Spleen (tissue), 11 donors: ENCODE measurements around the gene LMF1. TPM values are rescaled to one million over a fixed set of nuclear protein-coding genes. Genes with fewer than 3 reads are reported as not detected.

Experiments
- DNase-seq: peaks from one replicate; pipeline ENCODE4 v3.0.0-alpha.2; 2020
- H3K27ac ChIP-seq, 8 donors: fragments of 200-600 bp; sonication (generic) in 7 of 8; 1 replicate in 4 of 8; 2 replicates in 4 of 8; pipeline versions ENCODE4 v1.5.0 to v1.8.0; 2016 to 2021; ENCODE audit warnings: inconsistent platforms in 4 of 8, mild to moderate bottlenecking in 4 of 8, moderate library complexity in 1 of 8
- H3K27me3 ChIP-seq, 7 donors: fragments of 200-600 bp; sonication (generic) in 6 of 7; replicated peaks in 1 of 7; 1 replicate in 4 of 7; 2 replicates in 3 of 7; pipeline versions ENCODE4 v1.5.0 to v1.8.0; 2016 to 2021; ENCODE audit warnings: inconsistent platforms in 3 of 7, mild to moderate bottlenecking in 1 of 7
- H3K36me3 ChIP-seq, 6 donors: fragments of 200-600 bp; sonication (generic) in 5 of 6; 1 replicate in 4 of 6; 2 replicates in 2 of 6; pipeline versions ENCODE4 v1.5.0 to v1.8.0; 2016 to 2021; ENCODE audit warnings: inconsistent platforms in 2 of 6
- H3K4me1 ChIP-seq, 6 donors: fragments of 200-600 bp; sonication (generic) in 5 of 6; 1 replicate in 3 of 6; 2 replicates in 3 of 6; pipeline versions ENCODE4 v1.5.0 to v1.8.0; 2016 to 2021; ENCODE audit warnings: inconsistent platforms in 3 of 6
- H3K4me3 ChIP-seq, 8 donors: fragments of 200-600 bp; sonication (generic) in 7 of 8; 1 replicate in 4 of 8; 2 replicates in 4 of 8; pipeline versions ENCODE4 v1.5.0 to v1.8.0; 2016 to 2021; ENCODE audit warnings: inconsistent platforms in 4 of 8, mild to moderate bottlenecking in 4 of 8, moderate library complexity in 2 of 8
- H3K9me3 ChIP-seq, 8 donors: fragments of 200-600 bp; sonication (generic) in 7 of 8; 1 replicate in 4 of 8; 2 replicates in 4 of 8; pipeline versions ENCODE4 v1.5.0 to v1.8.0; 2016 to 2021; ENCODE audit warnings: inconsistent platforms in 4 of 8
- CTCF ChIP-seq, 11 experiments: fragments of 200-600 bp in 7 of 11; fragments of 450-650 bp in 4 of 11; sonication (generic) in 4 of 11; IDR thresholded peaks in 8 of 11; conservative IDR thresholded peaks in 3 of 11; 1 replicate in 7 of 11; 2 replicates in 4 of 11; pipeline versions ENCODE4 v1.4.0 to v1.8.0; 2016 to 2021; ENCODE audit warnings: antibody characterized with exemption in 11 of 11, inconsistent platforms in 4 of 11, mild to moderate bottlenecking in 1 of 11
- POLR2A ChIP-seq, 3 donors: fragments of 450-650 bp; IDR thresholded peaks; one replicate each; pipeline ENCODE4 v1.5.1; 2017; ENCODE audit warnings: antibody characterized with exemption in 3 of 3, mild to moderate bottlenecking in 1 of 3
- POLR2AphosphoS5 ChIP-seq, 3 donors: sonication (generic); formaldehyde crosslinking; IDR thresholded peaks; one replicate each; pipeline ENCODE4 v1.5.1; 2017; ENCODE audit warnings: antibody characterized with exemption in 3 of 3
- WGBS, 5 donors: extraction: QIAGEN DNeasy Blood & Tissue Kit in 3 of 5; methylation state at CpG; one replicate each; pipeline versions ENCODE4 v1.1.5 to v1.1.7; 2013 to 2018; 5-methylcytosine and 5-hydroxymethylcytosine counted together
- intact Hi-C: fragments of 100-400 bp; cut with DNase I; formaldehyde crosslinking; loops from one replicate; pipeline ENCODE4 v1.15.0; 2023; ENCODE audit warnings: low total_unique reads
- polyA plus RNA-seq, 3 donors: library from polyadenylated mRNA; stranded (reverse); fragments of 200-250 nt; gene quantifications; one replicate each; pipeline ENCODE4 v1.2.1, GENCODE V29; 2013
- total RNA-seq, 7 donors: library from RNA; depleted of rRNA in 3 of 7; stranded (reverse); fragments of >200 nt in 3 of 7; fragmentation: NEBNext Ultra II Directional in 4 of 7; extraction: Animal tissue kit (Norgen Biotek cat#: 25700) in 4 of 7; gene quantifications; one replicate each; pipeline versions ENCODE4 v1.1.0 to v1.2.1, GENCODE V29; 2016 to 2021
- donor health status: healthy with polysubstance abuse.
- donor health status: DM: no; HTN: no; CAD: no; lungs with moderate emphysema.
- donor health status: DM: no; HTN: no; CAD: no.
- donor health status: Bipolar disorder and iron deficiency.
- donor health status: healthy.
- donor health status: DM: no; HTN: no; CAD: no.
- donor health status: DM: yes; HTN: yes; CAD: no.

The LMF1 gene
- total and polyA plus RNA-seq, 10 donors: 10.4 to 57.6 (median 32.5) TPM

DNA sequence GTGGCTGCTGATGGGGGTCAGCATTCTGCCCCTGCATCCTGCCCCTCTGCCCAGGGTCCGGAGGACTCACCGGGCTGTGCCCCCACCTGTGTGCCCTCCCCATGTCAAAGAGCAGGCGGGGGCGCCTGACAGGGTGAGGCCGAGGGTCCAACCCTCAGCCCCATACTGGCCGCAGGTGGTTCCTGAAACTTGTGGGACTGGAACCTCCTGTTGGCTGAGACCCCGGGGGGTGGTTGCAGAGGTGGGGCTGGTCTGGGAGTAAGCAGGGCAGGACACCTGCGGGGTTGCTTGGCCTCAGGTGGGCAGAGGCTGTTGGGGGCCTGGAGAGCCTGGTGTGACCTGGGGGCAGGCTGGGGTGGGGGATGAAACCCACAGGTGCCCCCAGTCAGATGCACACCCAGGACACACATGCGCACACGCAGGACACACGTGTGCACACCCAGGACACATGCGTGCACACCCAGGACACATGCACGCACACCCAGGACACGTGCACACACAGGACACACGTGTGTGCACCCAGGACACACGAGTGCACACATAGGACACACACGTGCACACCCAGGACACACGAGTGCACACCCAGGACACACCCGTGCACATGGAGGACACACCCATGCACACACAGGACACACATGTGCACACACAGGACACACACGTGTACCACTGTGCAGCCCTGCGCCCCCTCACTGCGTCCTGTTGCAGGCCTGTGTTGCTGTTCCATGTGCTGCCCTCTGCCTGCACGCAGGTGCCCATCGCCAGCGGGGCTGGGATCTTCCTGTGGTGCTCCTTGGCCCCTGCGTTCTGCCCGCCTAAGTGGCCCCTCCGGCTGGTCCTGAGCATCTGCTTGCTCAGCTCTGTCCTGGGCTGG lies 42.2 kb upstream of the LMF1 start:
- H3K36me3 ChIP-seq: no peaks in the 10 kb centered on the region
- no peaks in the 10 kb centered on the region for H3K9me3 ChIP-seq
- H3K4me3 ChIP-seq: no peak overlapping the region
- DNase-seq: no peak
- no peak overlapping the region for H3K27ac ChIP-seq
- TF ChIP-seq CTCF (IDR thresholded peaks at IDR 0.05 in 8 of 11, conservative IDR thresholded peaks at IDR 0.05 in 3 of 11) (no peak), POLR2A (IDR thresholded peaks at IDR 0.05) (no peak), POLR2AphosphoS5 (IDR thresholded peaks at IDR 0.05) (no peak)
- H3K4me1 ChIP-seq: no peaks in the 10 kb centered on the region
- 76 to 89% (median 88%) methylated on average over 10 to 28 of the region's 28 CpGs for WGBS, 5 donors
- H3K27me3 ChIP-seq: peaks cover 0 to 42% (median 12%) of the 10 kb centered on the region in 7 donors
- intact Hi-C loops: no loop called here

DNA sequence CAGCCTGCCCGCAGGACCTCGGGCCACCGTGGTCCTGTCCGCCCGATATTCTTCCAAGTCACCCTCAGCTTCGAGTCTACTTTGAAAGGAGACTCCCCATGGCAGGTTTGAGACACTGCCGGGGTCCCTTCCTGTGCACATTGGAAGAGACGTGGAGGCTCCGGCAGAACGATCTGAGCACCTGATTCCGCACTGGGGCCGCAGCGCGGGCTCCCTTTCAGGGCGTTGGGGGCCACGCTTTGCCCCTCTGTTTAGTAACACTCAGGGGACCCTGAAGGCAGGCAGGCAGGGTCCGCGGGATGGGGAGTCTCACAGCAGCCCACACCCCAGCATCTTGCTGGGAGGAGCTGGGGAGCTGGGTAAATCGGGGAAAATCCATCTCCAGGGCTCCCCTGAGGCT lies 41.4 kb upstream of the LMF1 start:
- Histone ChIP-seq H3K9me3 (no peaks in the 10 kb centered on the region), H3K4me1 (no peaks in the 10 kb centered on the region), H3K27ac (no peak overlapping the region), H3K27me3 (peaks cover 0 to 50% (median 12%) of the 10 kb centered on the region in 7 donors), H3K4me3 (no peak overlapping the region), H3K36me3 (no peaks in the 10 kb centered on the region)
- WGBS, 5 donors: 82 to 93% (median 89%) methylated on average over 19 of the region's 19 CpGs
- no peak for DNase-seq
- intact Hi-C loops: no loop called here
- TF ChIP-seq POLR2AphosphoS5 (IDR thresholded peaks at IDR 0.05) (no peak), CTCF (IDR thresholded peaks at IDR 0.05 in 8 of 11, conservative IDR thresholded peaks at IDR 0.05 in 3 of 11) (no peak), POLR2A (IDR thresholded peaks at IDR 0.05) (no peak)

DNA sequence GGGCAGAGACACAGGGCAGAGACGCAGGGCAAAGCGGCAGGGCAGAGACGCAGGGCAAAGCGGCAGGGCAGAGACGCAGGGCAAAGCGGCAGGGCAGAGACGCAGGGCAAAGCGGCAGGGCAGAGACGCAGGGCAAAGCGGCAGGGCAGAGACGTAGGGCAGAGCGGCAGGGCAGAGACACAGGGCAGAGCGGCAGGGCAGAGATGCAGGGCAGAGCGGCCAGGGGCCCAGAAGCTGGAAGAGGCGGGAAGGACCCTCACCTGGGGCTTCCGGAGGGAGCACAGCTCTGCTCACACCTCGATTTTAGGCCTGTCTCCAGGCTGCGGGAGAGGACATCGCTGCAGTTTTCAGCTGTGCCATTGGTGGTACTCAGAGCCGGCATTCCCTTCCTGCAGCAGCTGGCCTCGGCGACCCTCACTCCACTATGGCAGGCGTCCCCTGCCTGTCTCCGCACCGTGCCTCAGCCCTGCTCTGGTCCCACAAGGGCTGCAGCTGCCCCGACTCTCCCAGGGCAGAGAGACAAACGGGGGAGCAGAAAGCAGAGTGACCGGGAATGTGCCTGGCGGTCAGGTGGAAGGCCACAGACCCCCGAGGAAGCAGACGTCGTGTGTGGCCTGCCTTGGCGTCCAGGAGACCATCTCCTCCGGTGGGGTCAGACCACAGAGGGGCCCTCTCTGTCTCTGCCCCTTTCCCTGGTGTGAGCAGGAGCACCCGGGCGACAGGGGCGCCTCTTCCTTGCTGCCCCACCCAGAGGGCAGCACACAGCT lies 40.7 kb upstream of the LMF1 start:
- H3K27ac ChIP-seq: no peak overlapping the region
- no peaks in the 10 kb centered on the region for H3K9me3 ChIP-seq
- no peak for TF ChIP-seq POLR2A (IDR thresholded peaks at IDR 0.05)
- TF ChIP-seq POLR2AphosphoS5 (IDR thresholded peaks at IDR 0.05): no peak
- no peak for TF ChIP-seq CTCF (IDR thresholded peaks at IDR 0.05 in 8 of 11, conservative IDR thresholded peaks at IDR 0.05 in 3 of 11)
- peaks cover 0 to 57% (median 12%) of the 10 kb centered on the region in 7 donors for H3K27me3 ChIP-seq
- no peaks in the 10 kb centered on the region for H3K36me3 ChIP-seq
- WGBS, 5 donors: 82 to 89% (median 85%) methylated on average over 27 to 37 of the region's 37 CpGs
- H3K4me1 ChIP-seq: no peaks in the 10 kb centered on the region
- intact Hi-C loops: no loop called here
- no peak overlapping the region for H3K4me3 ChIP-seq
- no peak for DNase-seq

- Histone ChIP-seq H3K4me1 (no peaks in the 10 kb centered on the region), H3K36me3 (no peaks in the 10 kb centered on the region), H3K27ac (no peak overlapping the region), H3K27me3 (peaks cover 0 to 60% (median 12%) of the 10 kb centered on the region in 7 donors), H3K9me3 (no peaks in the 10 kb centered on the region), H3K4me3 (no peak overlapping the region)
- 71 to 87% (median 77%) methylated on average over 6 to 16 of the region's 16 CpGs for WGBS, 5 donors
- intact Hi-C loops: no loop called here
- no peak for TF ChIP-seq POLR2A (IDR thresholded peaks at IDR 0.05)
- TF ChIP-seq POLR2AphosphoS5 (IDR thresholded peaks at IDR 0.05): no peak
- no peak for TF ChIP-seq CTCF (IDR thresholded peaks at IDR 0.05 in 8 of 11, conservative IDR thresholded peaks at IDR 0.05 in 3 of 11)
- no peak for DNase-seq
These were observed 40.0 kb upstream of the LMF1 start for GRCh38 chr16:1010815-1011214.
